SK-N-SH (cell line): ENCODE results near the gene ADGB. TPM values are rescaled to one million over a fixed set of nuclear protein-coding genes. Genes with fewer than 3 reads are reported as not detected.
"Not testable (repeated sequence)": the region's sequence is repeated elsewhere in the genome, so short reads cannot be mapped to it uniquely, and the experiment has no call there.

ENCODE experiments used
- CTCF ChIA-PET: fragments of 300-600, 350-600 bp; formaldehyde crosslinking; extraction: SDS; loops from one replicate; lab custom pipeline; 2021; lab: Yijun Ruan, JAX
- POLR2A ChIA-PET: fragments of 350-600 bp; sonication (Branson Sonifier 250); formaldehyde crosslinking; extraction: SDS; loops from one replicate; lab custom pipeline; 2020; ENCODE audit warnings: antibody characterized with exemption, inconsistent platforms; lab: Yijun Ruan, JAX
- DNase-seq: peaks from one replicate; pipeline ENCODE4 v3.0.0; 2012
- H2AFZ ChIP-seq: fragments of 200-600 bp; sonication (generic); 2 replicates; pipeline ENCODE4 v1.8.1; 2016; ENCODE audit warnings: antibody characterized with exemption, mild to moderate bottlenecking, low read depth
- H3F3A ChIP-seq: fragments of 200-600 bp; sonication (generic); replicated peaks from 2 replicates; pipeline ENCODE3; 2016; ENCODE audit warnings: antibody characterized with exemption, mild to moderate bottlenecking; ENCODE audit not compliant: insufficient read depth
- H3K27ac ChIP-seq, 2 experiments: fragments of 200-500 bp in 1 of 2; fragments of 200-600 bp in 1 of 2; sonication (Bioruptor generic) in 1 of 2; sonication (generic), shearing (Covaris generic) in 1 of 2; 2 replicates each; pipeline versions ENCODE4 v1.5.1 to v1.6.1; 2014 to 2016; ENCODE audit warnings: low read depth in 2 of 2, inconsistent platforms in 1 of 2, low read length in 1 of 2, mild to moderate bottlenecking in 1 of 2, mixed read lengths in 1 of 2
- H3K27me3 ChIP-seq: fragments of 200-600 bp; sonication (generic), shearing (Covaris generic); 2 replicates; pipeline ENCODE4 v1.6.1; 2016; ENCODE audit warnings: mixed run types; ENCODE audit not compliant: insufficient read depth
- H3K36me3 ChIP-seq, 2 experiments: fragments of 200-500 bp in 1 of 2; fragments of 200-600 bp in 1 of 2; sonication (Bioruptor generic) in 1 of 2; sonication (generic) in 1 of 2; replicated peaks in 1 of 2; 2 replicates each; pipeline versions ENCODE3 to v1.5.1; 2014 to 2016; ENCODE audit warnings: low read length in 1 of 2, mild to moderate bottlenecking in 1 of 2; ENCODE audit not compliant: insufficient read depth in 2 of 2, control insufficient read depth in 1 of 2
- H3K4me1 ChIP-seq, 2 experiments: fragments of 200-500 bp in 1 of 2; fragments of 200-600 bp in 1 of 2; sonication (Bioruptor generic) in 1 of 2; sonication (generic), shearing (Covaris generic) in 1 of 2; 2 replicates each; pipeline versions ENCODE4 v1.5.1 to v1.6.1; 2014 to 2016; ENCODE audit warnings: low read depth in 1 of 2, low read length in 1 of 2, mixed run types in 1 of 2; ENCODE audit not compliant: insufficient read depth in 2 of 2, control insufficient read depth in 1 of 2
- H3K4me2 ChIP-seq: fragments of 200-600 bp; sonication (generic), shearing (Covaris generic); 2 replicates; pipeline ENCODE4 v1.6.1; 2017; ENCODE audit warnings: mixed run types
- H3K4me3 ChIP-seq, 2 experiments: fragments of 200-500 bp in 1 of 2; fragments of 200-600 bp in 1 of 2; sonication (Bioruptor generic) in 1 of 2; sonication (generic), shearing (Covaris generic) in 1 of 2; 2 replicates each; pipeline versions ENCODE4 v1.5.1 to v1.8.1; 2014 to 2016; ENCODE audit warnings: low read depth in 2 of 2, inconsistent platforms in 1 of 2, low read length in 1 of 2, mild to moderate bottlenecking in 1 of 2, mixed read lengths in 1 of 2, moderate library complexity in 1 of 2
- H3K79me2 ChIP-seq: fragments of 200-600 bp; sonication (generic); 2 replicates; pipeline ENCODE4 v1.8.1; 2017; ENCODE audit warnings: mild to moderate bottlenecking; ENCODE audit not compliant: insufficient read depth
- H3K9ac ChIP-seq: fragments of 200-600 bp; sonication (generic); 2 replicates; pipeline ENCODE4 v1.6.1; 2017; ENCODE audit warnings: mixed run types
- H3K9me2 ChIP-seq: fragments of 200-600 bp; sonication (generic); 2 replicates; pipeline ENCODE4 v1.6.1; 2017; ENCODE audit warnings: mixed run types
- H3K9me3 ChIP-seq: fragments of 200-600 bp; sonication (generic); 2 replicates; pipeline ENCODE4 v1.6.1; 2017; ENCODE audit warnings: mixed run types, mild to moderate bottlenecking, moderate library complexity
- H4K20me1 ChIP-seq: fragments of 200-600 bp; sonication (generic); 2 replicates; pipeline ENCODE4 v1.6.1; 2017; ENCODE audit warnings: mild to moderate bottlenecking, mixed run types; ENCODE audit not compliant: insufficient read depth
- ELF1 ChIP-seq: IDR thresholded peaks from 2 replicates; pipeline ENCODE4 v1.4.0; 2012
- EP300 ChIP-seq, 2 experiments: IDR thresholded peaks; 2 replicates each; pipeline versions ENCODE4 v1.4.0 to v1.6.1; 2012; ENCODE audit warnings: borderline replicate concordance in 1 of 2, low read depth in 1 of 2, low read length in 1 of 2
- FOXM1 ChIP-seq: IDR thresholded peaks from 2 replicates; pipeline ENCODE4 v1.4.0; 2012; ENCODE audit warnings: low read depth, mild to moderate bottlenecking
- JUND ChIP-seq: IDR thresholded peaks from 2 replicates; pipeline ENCODE4 v1.4.0; 2012
- RAD21 ChIP-seq: IDR thresholded peaks from 2 replicates; pipeline ENCODE4 v1.6.1; 2012; ENCODE audit warnings: mild to moderate bottlenecking, low read length
- RCOR1 ChIP-seq: fragments of 150-350 bp; IDR thresholded peaks from 2 replicates; pipeline ENCODE4 v1.6.1; 2017; ENCODE audit warnings: antibody characterized with exemption, low read length
- RFX5 ChIP-seq: IDR thresholded peaks from 2 replicates; pipeline ENCODE4 v1.6.1; 2012; ENCODE audit warnings: mild to moderate bottlenecking, improper control_type of control experiment, low read length
- TAF1 ChIP-seq: IDR thresholded peaks from 2 replicates; pipeline ENCODE4 v1.6.1; 2012; ENCODE audit warnings: low read depth, mild to moderate bottlenecking, low read length, moderate library complexity, borderline replicate concordance
- TCF12 ChIP-seq: IDR thresholded peaks from 2 replicates; pipeline ENCODE4 v1.4.0; 2012
- YY1 ChIP-seq: IDR thresholded peaks from 2 replicates; pipeline ENCODE4 v1.4.0; 2012; ENCODE audit warnings: low read depth, mild to moderate bottlenecking
- WGBS: methylation state at CpG from one replicate; pipeline ENCODE4 v1.1.6; 2017; ENCODE audit warnings: low lambda C conversion rate; 5-methylcytosine and 5-hydroxymethylcytosine counted together
- polyA plus RNA-seq, 3 experiments: library from polyadenylated mRNA; depleted of rRNA; stranded (reverse); fragments of >200 nt; gene quantifications; 2 replicates each; pipeline ENCODE4 v1.2.3, GENCODE V29; 2012
- TF ChIP-seq, protein P1 (sequence below): IDR thresholded peaks from 2 replicates; pipeline ENCODE4 v1.6.1; 2012; ENCODE audit warnings: mild to moderate bottlenecking, low read depth, low read length, moderate library complexity
- TF ChIP-seq, protein P2 (sequence below): IDR thresholded peaks from 2 replicates; pipeline ENCODE4 v1.4.0; 2012; ENCODE audit warnings: low read depth, borderline replicate concordance
- TF ChIP-seq, protein P3 (sequence below): fragments of 150-350 bp; IDR thresholded peaks from 2 replicates; pipeline ENCODE4 v1.6.1; 2016; ENCODE audit warnings: mild to moderate bottlenecking, low read depth, low read length

Gene ADGB
- polyA plus RNA-seq, 1 of the 3 experiments (the other 2 are of a cell fraction), result not detected

DNA sequence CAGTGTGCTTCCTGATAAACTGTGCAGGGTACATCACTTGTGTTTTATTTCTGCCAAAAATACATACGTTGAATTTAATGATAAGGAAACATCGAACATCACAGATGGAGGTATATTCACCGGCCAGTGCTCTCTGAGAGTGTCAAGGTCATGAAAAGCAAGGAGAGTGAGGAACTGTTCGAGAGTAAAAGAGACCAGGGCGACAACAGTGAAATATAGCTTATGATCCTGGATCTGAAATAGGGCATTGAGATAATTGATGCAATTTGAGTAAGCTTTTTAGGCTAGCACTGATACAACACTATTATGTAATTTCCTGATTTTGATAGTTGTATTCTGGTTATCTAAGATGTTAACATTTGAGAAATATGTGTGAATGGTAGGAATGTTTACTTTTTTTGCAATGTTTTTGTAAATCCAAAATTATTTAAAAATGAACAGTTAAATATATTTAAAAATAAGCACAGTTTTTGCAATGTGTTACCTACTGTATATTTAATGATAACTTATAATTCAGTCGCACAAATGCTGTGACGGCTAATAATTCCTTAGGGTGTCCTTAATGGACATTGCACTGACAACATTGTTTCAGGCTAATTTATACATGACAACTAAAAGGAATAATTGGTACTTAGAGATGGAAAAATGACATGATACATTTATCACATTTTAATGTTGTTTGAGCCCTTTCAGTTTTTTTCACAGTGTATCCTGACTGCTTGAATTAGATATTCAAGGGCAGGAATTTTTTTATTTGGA, 45.2 kb upstream of the ADGB start (continued):
- TF ChIP-seq, protein P1, sequence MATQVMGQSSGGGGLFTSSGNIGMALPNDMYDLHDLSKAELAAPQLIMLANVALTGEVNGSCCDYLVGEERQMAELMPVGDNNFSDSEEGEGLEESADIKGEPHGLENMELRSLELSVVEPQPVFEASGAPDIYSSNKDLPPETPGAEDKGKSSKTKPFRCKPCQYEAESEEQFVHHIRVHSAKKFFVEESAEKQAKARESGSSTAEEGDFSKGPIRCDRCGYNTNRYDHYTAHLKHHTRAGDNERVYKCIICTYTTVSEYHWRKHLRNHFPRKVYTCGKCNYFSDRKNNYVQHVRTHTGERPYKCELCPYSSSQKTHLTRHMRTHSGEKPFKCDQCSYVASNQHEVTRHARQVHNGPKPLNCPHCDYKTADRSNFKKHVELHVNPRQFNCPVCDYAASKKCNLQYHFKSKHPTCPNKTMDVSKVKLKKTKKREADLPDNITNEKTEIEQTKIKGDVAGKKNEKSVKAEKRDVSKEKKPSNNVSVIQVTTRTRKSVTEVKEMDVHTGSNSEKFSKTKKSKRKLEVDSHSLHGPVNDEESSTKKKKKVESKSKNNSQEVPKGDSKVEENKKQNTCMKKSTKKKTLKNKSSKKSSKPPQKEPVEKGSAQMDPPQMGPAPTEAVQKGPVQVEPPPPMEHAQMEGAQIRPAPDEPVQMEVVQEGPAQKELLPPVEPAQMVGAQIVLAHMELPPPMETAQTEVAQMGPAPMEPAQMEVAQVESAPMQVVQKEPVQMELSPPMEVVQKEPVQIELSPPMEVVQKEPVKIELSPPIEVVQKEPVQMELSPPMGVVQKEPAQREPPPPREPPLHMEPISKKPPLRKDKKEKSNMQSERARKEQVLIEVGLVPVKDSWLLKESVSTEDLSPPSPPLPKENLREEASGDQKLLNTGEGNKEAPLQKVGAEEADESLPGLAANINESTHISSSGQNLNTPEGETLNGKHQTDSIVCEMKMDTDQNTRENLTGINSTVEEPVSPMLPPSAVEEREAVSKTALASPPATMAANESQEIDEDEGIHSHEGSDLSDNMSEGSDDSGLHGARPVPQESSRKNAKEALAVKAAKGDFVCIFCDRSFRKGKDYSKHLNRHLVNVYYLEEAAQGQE, result no peak
- TF ChIP-seq, protein P2, sequence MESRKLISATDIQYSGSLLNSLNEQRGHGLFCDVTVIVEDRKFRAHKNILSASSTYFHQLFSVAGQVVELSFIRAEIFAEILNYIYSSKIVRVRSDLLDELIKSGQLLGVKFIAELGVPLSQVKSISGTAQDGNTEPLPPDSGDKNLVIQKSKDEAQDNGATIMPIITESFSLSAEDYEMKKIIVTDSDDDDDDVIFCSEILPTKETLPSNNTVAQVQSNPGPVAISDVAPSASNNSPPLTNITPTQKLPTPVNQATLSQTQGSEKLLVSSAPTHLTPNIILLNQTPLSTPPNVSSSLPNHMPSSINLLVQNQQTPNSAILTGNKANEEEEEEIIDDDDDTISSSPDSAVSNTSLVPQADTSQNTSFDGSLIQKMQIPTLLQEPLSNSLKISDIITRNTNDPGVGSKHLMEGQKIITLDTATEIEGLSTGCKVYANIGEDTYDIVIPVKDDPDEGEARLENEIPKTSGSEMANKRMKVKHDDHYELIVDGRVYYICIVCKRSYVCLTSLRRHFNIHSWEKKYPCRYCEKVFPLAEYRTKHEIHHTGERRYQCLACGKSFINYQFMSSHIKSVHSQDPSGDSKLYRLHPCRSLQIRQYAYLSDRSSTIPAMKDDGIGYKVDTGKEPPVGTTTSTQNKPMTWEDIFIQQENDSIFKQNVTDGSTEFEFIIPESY, result no peak
- TF ChIP-seq EP300 (IDR thresholded peaks at IDR 0.05; ENCODE audit: borderline replicate concordance in 1 of 2, low read depth in 1 of 2, low read length in 1 of 2), result no peak

DNA sequence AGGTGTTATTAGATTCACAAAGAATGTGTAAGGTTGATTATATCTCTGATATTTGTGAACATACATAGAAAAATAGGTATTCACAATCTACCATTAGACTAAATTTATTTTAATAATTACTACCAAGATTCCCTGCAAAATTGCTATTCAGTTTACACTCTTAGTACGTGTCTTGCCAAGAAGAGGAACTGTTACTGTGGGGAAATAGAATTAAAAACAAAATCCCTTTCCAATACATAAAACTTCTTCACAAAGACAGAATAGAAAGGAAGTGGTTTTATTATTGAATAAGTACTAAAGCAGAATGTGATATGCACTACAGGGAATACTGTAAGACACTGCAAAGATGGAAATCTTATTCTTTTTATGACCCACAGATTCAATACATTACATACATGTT, 38.2 kb upstream of the ADGB start:
- Histone ChIP-seq H3K36me3 (peaks cover 0 to 5% of the 10 kb centered on the region in 2 experiments), H3K9ac (no peak overlapping the region), H4K20me1 (no peaks in the 10 kb centered on the region), H3K79me2 (no peaks in the 10 kb centered on the region), H3K4me1 (no peaks in the 10 kb centered on the region; a peak in 1 of 4 replicates), H3K4me2 (no peak overlapping the region), H3K4me3 (no peak overlapping the region), H3K27me3 (no peaks in the 10 kb centered on the region), H3K9me3 (no peaks in the 10 kb centered on the region), H3K27ac (no peak overlapping the region), H3K9me2 (no peaks in the 10 kb centered on the region), H2AFZ (no peak overlapping the region), H3F3A (peaks cover 6% of the 10 kb centered on the region)
- TF ChIP-seq TAF1, result no peak
- no peak for TF ChIP-seq TCF12
- TF ChIP-seq, protein P2, result no peak
- TF ChIP-seq, protein P3, sequence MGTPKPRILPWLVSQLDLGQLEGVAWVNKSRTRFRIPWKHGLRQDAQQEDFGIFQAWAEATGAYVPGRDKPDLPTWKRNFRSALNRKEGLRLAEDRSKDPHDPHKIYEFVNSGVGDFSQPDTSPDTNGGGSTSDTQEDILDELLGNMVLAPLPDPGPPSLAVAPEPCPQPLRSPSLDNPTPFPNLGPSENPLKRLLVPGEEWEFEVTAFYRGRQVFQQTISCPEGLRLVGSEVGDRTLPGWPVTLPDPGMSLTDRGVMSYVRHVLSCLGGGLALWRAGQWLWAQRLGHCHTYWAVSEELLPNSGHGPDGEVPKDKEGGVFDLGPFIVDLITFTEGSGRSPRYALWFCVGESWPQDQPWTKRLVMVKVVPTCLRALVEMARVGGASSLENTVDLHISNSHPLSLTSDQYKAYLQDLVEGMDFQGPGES, result no peak
- TF ChIP-seq FOXM1, result no peak
- no peak for TF ChIP-seq YY1
- TF ChIP-seq RCOR1, result no peak
- no peak for TF ChIP-seq RFX5
- no peak for TF ChIP-seq RAD21
- TF ChIP-seq ELF1, result no peak
- no peak for TF ChIP-seq JUND
- CTCF ChIA-PET, result interaction anchor here (0.8 kb wide), 1 partner anchor 142 kb away, joined by 3 read pairs; no protein-coding TSS in a partner anchor
- no peak for DNase-seq
- WGBS, result 97% methylated on average over 1 of the region's 1 CpG
- POLR2A ChIA-PET, result no interaction called here

DNA sequence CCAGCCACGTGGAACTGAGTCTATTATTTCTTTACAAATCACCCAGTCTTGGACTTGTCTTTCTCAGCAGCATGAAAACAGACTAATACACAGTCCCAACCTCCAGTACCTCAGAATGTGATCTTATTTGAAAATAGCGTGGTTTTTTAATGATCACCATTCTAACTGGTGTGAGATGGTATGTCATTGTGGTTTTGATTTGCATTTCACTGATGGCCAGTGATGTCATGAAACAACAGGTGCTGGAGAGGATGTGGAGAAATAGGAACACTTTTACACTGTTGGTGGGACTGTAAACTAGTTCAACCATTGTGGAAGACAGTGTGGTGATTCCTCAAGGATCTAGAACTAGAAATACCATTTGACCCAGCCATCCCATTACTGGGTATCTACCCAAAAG, 32.1 kb upstream of the ADGB start:
- H3K9me3 ChIP-seq, H3K9me2 ChIP-seq, DNase-seq, CTCF ChIA-PET, H3K9ac ChIP-seq, H3F3A ChIP-seq, H3K4me2 ChIP-seq, H3K79me2 ChIP-seq, H3K4me1 ChIP-seq, H2AFZ ChIP-seq, H3K4me3 ChIP-seq, H3K27ac ChIP-seq, H3K27me3 ChIP-seq, H4K20me1 ChIP-seq, H3K36me3 ChIP-seq, POLR2A ChIA-PET: not testable (repeated sequence)
- 50% methylated on average over 2 of the region's 2 CpGs for WGBS
